ENCODE measurements around the gene UBE2O.

UBE2O gene

DNA sequence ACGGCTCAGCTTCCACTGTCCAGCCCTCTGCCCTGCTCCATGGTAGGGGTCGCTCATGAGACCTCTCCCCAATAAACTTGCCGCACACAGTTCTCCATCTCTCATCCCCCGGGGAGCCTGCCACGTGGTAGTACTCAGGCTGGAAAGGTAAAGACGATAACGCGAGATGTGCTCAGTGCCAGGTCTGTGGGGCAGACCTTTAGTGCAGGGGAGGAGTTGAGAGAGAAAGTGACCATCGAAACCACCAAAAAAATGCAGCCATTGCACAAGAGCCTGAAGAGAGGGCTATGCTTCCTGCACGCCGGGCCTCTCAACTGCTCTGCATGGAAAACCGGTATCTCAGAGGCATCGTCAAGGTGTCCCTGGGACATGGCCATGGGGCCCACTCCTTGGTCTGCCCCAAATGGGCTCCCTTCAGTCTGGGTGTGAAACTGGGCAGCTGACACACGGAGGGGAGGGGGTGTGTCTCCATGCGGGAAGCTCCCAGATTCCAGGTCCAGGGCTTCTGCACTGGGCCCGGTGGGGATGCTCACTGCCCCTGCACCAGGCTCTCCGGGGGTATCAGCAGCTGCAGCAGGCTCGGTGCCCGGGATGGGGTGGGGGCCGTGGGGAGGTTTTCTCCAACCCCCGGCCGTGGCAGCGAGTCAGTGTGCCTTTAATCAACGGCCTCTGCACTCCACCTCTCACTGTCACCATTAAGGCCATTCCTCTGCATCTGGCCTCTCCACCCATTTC is 9.8 kb upstream of the UBE2O start:
- no peak for DNase-seq

GRCh38 chr17:76461765-76462555 is 9.0 kb upstream of the UBE2O start:
- no peak for DNase-seq

DNA sequence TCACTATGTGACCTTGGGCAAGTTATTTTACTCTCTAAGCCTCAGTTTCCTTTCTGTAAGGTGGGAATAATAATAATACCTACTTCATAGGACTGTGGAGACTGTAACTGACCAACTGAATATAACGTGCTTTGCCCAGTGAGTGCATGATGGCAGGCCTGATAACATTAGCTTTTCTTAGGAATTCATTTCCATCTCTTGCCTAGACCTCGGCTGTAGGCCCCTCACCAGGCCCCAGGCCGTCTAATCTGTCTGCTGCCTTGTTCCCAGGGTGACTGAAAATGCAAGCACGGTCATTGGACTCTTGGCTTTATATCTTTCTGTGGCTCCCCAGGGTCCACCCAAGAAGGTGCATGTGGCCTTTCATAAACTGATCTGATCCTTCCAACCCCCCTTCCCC is 6.7 kb upstream of the UBE2O start:
- DNase-seq = no peak

- peak; percentile 27 for DNase-seq
These were observed 5.9 kb upstream of the UBE2O start for GRCh38 chr17:76458580-76459490.

GRCh38 chr17:76453431-76453743 is 435 bp upstream of the UBE2O start:
- DNase-seq = no peak

DNA sequence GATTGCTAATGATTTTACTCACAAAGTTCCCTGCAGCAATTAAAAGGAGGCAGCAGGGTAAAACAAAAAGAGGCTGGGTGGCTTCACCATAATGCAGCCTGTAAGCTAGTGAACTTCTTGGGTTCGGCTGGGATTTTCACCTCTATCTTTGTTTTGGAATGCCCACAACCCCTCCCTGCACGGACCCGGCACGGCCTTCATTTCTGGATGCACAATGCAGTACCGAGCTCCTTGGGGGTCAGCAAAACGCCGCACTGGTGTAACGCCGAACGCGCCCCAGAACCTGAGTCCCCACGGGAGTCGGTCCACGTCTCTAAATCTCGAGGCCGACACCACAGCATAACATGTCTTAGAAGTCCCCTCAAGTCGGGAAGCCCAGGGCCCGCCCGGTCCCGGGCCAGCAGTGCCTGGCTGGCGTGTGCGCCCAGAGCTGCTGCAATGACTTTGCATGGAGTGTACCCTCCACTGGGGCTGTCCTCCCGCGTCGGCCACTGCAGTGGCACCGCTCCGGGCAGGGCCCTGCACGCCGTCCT is 759 bp downstream of the UBE2O start:
- DNase-seq = no peak

- no peak for DNase-seq
These were observed 1.4 kb downstream of the UBE2O start for GRCh38 chr17:76451506-76451905.

DNA sequence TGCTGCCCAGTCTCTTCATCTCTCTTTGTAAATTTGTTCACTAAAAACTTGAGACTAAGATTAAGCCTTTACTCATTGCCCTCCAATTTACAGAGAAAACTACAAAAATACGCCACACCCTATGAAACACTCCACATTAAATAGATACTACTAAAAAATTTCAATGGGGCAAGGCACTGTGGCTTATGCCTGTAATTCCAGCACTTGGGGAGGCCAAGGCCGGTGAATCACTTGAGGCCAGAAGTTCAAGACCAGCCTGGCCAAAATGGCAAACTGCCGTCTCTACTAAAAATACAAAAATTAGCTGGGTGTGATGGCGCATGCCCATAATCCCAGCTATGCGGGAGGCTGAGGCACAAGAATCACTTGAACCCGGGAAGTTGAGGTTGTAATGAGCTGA is 3.8 kb downstream of the UBE2O start:
- no peak for DNase-seq

- DNase-seq = no peak
These were observed 4.9 kb downstream of the UBE2O start for GRCh38 chr17:76447931-76448652.

- DNase-seq = no peak
These were observed 6.3 kb downstream of the UBE2O start for GRCh38 chr17:76446449-76447231.

GRCh38 chr17:76445697-76446448 is 7.1 kb downstream of the UBE2O start:
- no peak for DNase-seq

DNA sequence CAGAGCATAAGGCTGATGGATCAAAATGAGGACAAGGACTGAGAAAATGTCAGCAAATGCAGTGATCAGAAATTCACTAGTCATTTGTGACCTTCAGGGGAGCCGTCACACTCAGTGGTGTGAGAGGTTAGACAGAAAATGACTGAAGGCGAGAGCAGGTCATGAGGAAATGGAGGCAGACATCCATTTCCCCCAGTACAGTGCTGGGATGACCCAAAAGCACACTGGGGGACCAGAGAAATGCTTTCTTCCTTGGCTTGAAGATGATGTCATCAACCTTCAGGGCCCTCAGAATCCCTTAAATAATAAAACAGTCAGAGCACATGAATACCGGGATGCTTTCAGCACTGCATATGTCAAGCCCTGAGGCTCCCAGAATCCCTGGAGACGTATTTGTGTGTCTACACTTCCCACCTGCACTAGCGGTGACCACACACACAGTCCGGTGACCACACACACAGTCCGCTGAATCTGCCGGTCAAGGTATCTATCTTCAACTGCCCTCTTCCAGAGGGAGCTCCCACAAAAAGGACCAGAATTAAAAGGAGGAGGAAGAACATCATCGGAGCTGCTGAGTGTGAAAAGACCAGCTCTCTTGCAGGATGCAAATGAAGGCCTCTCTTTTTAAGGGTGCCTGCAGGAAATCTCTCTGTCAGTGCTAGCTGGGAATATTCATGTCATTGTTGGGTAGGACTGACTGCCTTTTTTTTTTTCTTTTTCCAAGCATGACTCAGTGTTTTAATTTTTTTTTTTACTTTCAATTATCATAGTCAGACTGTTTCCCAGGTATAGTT is 8.2 kb downstream of the UBE2O start:
- no peak for DNase-seq

DNA sequence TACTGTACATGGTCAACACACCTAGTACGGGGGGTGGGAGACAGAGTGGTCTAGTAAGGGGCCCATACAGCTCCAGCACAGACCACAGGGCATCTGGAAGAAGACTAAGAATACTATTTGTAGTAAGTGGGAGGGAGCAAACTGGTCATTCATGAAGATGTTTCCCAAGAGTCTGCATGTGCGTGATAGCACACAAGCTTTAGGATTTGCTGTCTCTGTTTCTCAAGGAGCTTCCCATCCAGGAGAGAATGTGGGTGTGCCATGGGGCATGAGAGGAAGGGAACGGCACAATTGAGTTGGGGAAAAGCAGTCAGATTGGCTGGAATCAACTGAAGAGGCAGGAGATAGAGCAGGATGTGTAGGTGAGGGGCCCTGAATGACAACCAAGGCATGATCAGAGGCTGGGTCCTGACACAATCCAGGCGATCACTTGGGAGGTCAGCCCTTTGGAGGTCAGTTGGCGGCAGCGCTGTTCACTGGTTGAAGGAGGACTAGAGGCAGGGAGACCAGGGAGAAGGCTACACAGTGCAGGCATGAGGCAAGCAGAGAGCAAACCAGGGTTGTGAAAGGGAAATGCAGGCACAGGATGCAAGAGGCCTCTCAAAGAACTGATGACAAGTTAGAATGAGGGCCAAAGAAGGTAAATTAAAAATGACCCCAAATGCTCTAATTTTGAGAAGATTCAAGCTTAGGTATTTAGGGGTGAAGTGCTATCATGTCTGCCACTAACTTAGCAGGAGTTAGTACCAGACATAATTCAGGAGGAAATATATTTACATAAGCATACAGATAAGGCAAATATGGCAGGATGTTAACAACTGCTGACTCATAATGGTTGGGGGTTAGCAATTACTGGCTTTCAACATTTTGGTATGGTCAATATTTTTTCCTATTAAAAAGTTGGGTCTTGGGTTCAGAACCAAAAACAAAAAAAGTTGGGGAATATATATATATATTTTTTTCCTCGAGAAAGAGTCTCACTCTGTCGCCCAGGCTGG is 10.3 kb downstream of the UBE2O start:
- no peak for DNase-seq

DNA sequence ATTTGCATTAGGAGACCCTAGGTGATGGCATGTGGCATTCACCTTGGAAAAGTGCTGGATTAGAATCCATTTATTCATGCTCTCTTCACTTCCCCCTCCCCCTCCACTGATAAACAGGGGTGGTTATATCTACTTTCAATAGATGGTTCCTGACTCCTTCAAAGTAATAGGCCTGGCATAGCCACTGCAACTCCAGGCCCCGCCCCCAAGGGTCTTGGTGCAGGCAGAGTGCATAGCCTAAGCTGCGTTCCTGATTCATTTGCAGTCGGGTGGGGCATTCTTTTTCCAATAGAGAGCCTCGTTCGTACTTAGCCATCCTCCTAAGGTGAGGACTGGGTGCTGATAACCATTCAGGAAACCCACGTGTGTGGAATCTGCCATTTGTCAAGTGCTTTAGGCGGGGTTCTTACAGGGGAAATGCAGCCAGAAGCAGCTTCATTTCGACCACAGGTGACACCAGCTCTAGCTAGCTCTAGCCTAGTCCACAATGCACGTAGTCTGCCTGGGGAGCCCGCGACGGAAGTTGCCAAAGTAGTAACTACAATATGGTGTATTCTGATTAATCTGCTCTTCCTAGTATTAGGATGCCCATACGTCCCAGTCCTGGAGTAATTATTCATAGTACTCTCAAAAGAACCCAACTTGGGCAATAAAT is 11.1 kb downstream of the UBE2O start:
- no peak for DNase-seq

GRCh38 chr17:76440751-76441362 is 12.1 kb downstream of the UBE2O start:
- DNase-seq = no peak

DNA sequence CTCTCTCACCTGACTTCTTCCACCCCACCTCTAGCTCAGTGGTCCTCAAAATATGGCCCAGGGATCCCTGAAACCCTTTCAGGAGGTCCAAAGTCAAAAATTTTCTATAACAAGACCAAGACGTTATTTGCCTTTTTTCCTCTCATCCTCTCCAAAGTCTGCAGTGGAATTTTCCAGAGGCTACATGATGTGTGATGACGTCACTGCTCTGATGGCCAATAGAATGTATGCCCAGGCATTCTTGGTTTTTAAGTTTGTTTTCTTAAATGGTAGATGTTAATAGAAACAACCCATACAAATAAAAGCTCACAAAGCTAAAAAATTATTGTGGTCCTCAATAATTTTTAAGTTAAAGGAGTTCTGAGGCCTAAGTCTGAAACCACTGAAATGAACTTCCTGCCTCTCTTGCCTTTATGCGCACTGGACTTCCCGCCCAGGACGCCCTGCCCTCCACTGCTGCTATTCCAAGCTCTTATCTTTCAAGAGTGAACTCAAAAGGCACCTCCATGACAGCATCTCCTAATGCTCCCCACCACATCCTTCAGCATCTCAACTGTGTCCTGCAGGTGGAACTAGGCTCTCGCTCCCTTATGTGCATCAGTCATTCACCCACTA is 13.5 kb downstream of the UBE2O start:
- no peak for DNase-seq

- DNase-seq = no peak
These were observed 14.0 kb downstream of the UBE2O start for GRCh38 chr17:76438906-76439305.
